NCI-H187 treated with DMSO at 0.1 percent for 48 hours (cell line): ENCODE data around the gene SH2D3C.

ENCODE experiments used
- DNase-seq: peaks from one replicate; lab custom pipeline; 2025; lab: John Stamatoyannopoulos, UW

SH2D3C gene

GRCh38 chr9:127697575-127697974 lies 80.9 kb downstream of the SH2D3C start:
- DNase-seq, result no peak

GRCh38 chr9:127694890-127695720 lies 83.4 kb downstream of the SH2D3C start:
- DNase-seq, result no peak

GRCh38 chr9:127693697-127694096 lies 84.8 kb downstream of the SH2D3C start:
- DNase-seq, result no peak

- no peak for DNase-seq
These were observed 85.3 kb downstream of the SH2D3C start for GRCh38 chr9:127693143-127693542.

- no peak for DNase-seq
These were observed 86.4 kb downstream of the SH2D3C start for GRCh38 chr9:127692071-127692470.

- no peak for DNase-seq
These were observed 87.7 kb downstream of the SH2D3C start for GRCh38 chr9:127690735-127691134.

- no peak for DNase-seq
These were observed 89.0 kb downstream of the SH2D3C start for GRCh38 chr9:127689329-127690000.
